K562 (cell line): Measurements from ENCODE around the gene ZNF106. TPM values are rescaled to one million over a fixed set of nuclear protein-coding genes. Genes with fewer than 3 reads are reported as not detected.

ENCODE experiments used
- EHMT2 ChIP-seq: fragments of 450-650 bp; IDR thresholded peaks from 2 replicates; pipeline ENCODE4 v1.6.1; 2018; ENCODE audit warnings: antibody characterized with exemption
- ETV5 ChIP-seq: sonication (generic); formaldehyde crosslinking; IDR thresholded peaks from 2 replicates; pipeline ENCODE4 v1.4.0; 2020; ENCODE audit warnings: low read depth, mild to moderate bottlenecking, missing genetic modification reagents
- NFE2 ChIP-seq: IDR thresholded peaks from 2 replicates; pipeline ENCODE4 v1.6.1; 2014; ENCODE audit warnings: antibody characterized with exemption, low read depth
- NR2F6 ChIP-seq: fragments of 450-650 bp; formaldehyde crosslinking; IDR thresholded peaks from 2 replicates; pipeline ENCODE4 v1.4.0; 2020; ENCODE audit warnings: mild to moderate bottlenecking
- PCBP2 ChIP-seq: fragments of 200-400 bp; formaldehyde crosslinking; IDR thresholded peaks from 2 replicates; pipeline ENCODE4 v1.6.1; 2018; ENCODE audit warnings: low read length, low read depth, mild to moderate bottlenecking, moderate library complexity; ENCODE audit not compliant: poor library complexity, severe bottlenecking
- TEAD4 ChIP-seq, 2 experiments: sonication (generic) in 1 of 2; formaldehyde crosslinking in 1 of 2; IDR thresholded peaks; 2 replicates each; pipeline versions ENCODE4 v1.6.1 to v1.8.0; 2012 to 2022; ENCODE audit warnings: borderline replicate concordance in 1 of 2, inconsistent platforms in 1 of 2, low read length in 1 of 2, mild to moderate bottlenecking in 1 of 2, missing genetic modification reagents in 1 of 2
- U2AF1 ChIP-seq: fragments of 200-400 bp; formaldehyde crosslinking; optimal IDR thresholded peaks from 2 replicates; pipeline ENCODE3; 2017; ENCODE audit warnings: mild to moderate bottlenecking, low read depth, low read length, moderate library complexity
- XRCC5 ChIP-seq: fragments of 200-400 bp; formaldehyde crosslinking; IDR thresholded peaks from 2 replicates; pipeline ENCODE4 v1.6.1; 2017; ENCODE audit warnings: low read depth, mild to moderate bottlenecking, low read length
- ZNF133 ChIP-seq: fragments of 250-450 bp; sonication (Bioruptor Pico); IDR thresholded peaks from 2 replicates; pipeline ENCODE4 v1.4.0; 2020; ENCODE audit warnings: mild to moderate bottlenecking
- ZNF445 ChIP-seq: fragments of 250-450 bp; sonication (Bioruptor Pico); IDR thresholded peaks from 2 replicates; pipeline ENCODE4 v1.4.0; 2020; ENCODE audit warnings: low read depth, mild to moderate bottlenecking, moderate library complexity
- polyA plus RNA-seq, 8 experiments: library from polyadenylated mRNA; depleted of rRNA in 4 of 8; stranded (reverse) in 5 of 8; unstranded in 3 of 8; fragments of >200 nt; fragmentation: Nextera tagmentation in 2 of 8; fragmentation: Illumina TruSeq in 1 of 8; extraction: Ambion mirVana in 2 of 8; extraction: Trizol in 1 of 8; gene quantifications; 2 replicates each; pipeline versions ENCODE4 v1.2.1 to v1.2.3, GENCODE V29; 2011 to 2014; ENCODE audit warnings: inconsistent platforms in 1 of 8, missing spikeins in 1 of 8
- total RNA-seq, 7 experiments: library from RNA; depleted of rRNA in 6 of 7; stranded (reverse); fragments of >200 nt in 6 of 7; fragmentation: Illumina TruSeq in 2 of 7; extraction: Trizol in 2 of 7; gene quantifications; 2 replicates each; pipeline versions ENCODE4 v1.2.1 to v1.2.3, GENCODE V29; 2011 to 2021; ENCODE audit warnings: low replicate concordance in 1 of 7
- TF ChIP-seq, protein P1 (sequence below): fragments of 450-650 bp; conservative IDR thresholded peaks from 2 replicates; pipeline ENCODE4 v1.6.1; 2016; ENCODE audit warnings: missing genetic modification characterization, low read depth, mild to moderate bottlenecking, missing compliant biosample characterization, moderate library complexity
- TF ChIP-seq, protein P2 (sequence below): sonication (generic); formaldehyde crosslinking; IDR thresholded peaks from 2 replicates; pipeline ENCODE4 v1.8.0; 2022; ENCODE audit warnings: missing genetic modification reagents, mild to moderate bottlenecking, borderline replicate concordance
- TF ChIP-seq, protein P3 (sequence below): fragments of 450-650 bp; IDR thresholded peaks from 2 replicates; pipeline ENCODE4 v1.6.1; 2016; ENCODE audit warnings: low read depth, mild to moderate bottlenecking, moderate library complexity
- TF ChIP-seq, protein P4 (sequence below): fragments of 450-650 bp; formaldehyde crosslinking; IDR thresholded peaks from 2 replicates; pipeline ENCODE4 v1.4.0; 2020; ENCODE audit warnings: mild to moderate bottlenecking, moderate library complexity
- TF ChIP-seq, protein P5 (sequence below): fragments of 250-450 bp; sonication (Bioruptor Pico); IDR thresholded peaks from 2 replicates; pipeline ENCODE4 v1.8.0; 2022; ENCODE audit warnings: inconsistent platforms

Gene ZNF106
- total and polyA plus RNA-seq, 9 of the 15 experiments (the other 6 are each of a cell fraction or from before 2014, with no cell fraction given): 14.4 to 55.3 (median 33.7) TPM

DNA sequence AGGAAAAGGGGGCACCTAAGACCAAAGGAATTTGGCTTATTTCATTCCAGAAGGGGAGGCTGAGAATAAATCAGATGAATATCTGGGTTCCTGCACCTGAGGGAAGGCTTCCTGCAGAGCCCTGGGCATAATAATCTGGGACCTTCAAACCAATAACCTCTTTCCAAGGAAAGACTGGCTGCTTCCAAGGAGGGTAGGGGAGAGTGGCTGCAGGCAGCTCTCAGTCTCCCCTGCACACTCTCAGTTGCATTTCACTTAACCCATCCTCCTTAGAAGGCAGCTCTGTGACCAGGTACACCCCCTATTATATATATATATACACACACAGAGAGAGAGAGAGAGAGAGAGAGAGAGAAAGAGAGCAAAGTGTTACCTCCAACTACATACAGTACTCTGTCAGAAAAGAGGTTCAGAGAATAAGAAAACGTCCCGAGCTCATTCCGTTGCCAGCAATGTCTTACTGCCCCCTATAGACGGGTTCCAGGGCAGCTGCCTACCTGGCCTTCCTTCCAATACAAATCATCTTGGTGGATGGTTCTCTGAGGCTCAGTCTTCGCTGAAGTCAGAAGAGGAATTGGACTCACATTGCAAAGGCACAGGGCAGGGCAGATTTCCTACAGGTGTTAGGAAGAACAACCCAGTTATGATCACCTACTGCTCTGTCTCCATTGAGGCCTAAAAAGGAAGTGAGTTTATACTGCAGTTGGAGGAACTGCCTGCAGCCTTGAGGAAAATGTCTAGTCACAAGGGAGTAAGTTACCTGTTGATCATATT is 105.5 kb downstream of the ZNF106 start (continued):
- TF ChIP-seq, protein P1, sequence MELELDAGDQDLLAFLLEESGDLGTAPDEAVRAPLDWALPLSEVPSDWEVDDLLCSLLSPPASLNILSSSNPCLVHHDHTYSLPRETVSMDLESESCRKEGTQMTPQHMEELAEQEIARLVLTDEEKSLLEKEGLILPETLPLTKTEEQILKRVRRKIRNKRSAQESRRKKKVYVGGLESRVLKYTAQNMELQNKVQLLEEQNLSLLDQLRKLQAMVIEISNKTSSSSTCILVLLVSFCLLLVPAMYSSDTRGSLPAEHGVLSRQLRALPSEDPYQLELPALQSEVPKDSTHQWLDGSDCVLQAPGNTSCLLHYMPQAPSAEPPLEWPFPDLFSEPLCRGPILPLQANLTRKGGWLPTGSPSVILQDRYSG: no peak
- 0 out of 2 replicates have a peak, but pooled peaks have one; percentile 9 for TF ChIP-seq EHMT2
- TF ChIP-seq ETV5 (CRISPR knock-in tag): 0 out of 2 replicates have a peak, but pooled peaks have one; percentile 4
- TF ChIP-seq, protein P2, sequence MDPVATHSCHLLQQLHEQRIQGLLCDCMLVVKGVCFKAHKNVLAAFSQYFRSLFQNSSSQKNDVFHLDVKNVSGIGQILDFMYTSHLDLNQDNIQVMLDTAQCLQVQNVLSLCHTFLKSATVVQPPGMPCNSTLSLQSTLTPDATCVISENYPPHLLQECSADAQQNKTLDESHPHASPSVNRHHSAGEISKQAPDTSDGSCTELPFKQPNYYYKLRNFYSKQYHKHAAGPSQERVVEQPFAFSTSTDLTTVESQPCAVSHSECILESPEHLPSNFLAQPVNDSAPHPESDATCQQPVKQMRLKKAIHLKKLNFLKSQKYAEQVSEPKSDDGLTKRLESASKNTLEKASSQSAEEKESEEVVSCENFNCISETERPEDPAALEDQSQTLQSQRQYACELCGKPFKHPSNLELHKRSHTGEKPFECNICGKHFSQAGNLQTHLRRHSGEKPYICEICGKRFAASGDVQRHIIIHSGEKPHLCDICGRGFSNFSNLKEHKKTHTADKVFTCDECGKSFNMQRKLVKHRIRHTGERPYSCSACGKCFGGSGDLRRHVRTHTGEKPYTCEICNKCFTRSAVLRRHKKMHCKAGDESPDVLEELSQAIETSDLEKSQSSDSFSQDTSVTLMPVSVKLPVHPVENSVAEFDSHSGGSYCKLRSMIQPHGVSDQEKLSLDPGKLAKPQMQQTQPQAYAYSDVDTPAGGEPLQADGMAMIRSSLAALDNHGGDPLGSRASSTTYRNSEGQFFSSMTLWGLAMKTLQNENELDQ (CRISPR knock-in tag): 0 out of 2 replicates have a peak, but pooled peaks have one; percentile 62
- peak; percentile 10; the same call in 1 of the 2 replicates for TF ChIP-seq NFE2
- TF ChIP-seq ZNF445 (CRISPR knock-in tag): no peak
- no peak for TF ChIP-seq NR2F6 (CRISPR knock-in tag)
- no peak for TF ChIP-seq PCBP2
- TF ChIP-seq TEAD4 (IDR thresholded peaks at IDR 0.05; ENCODE audit: low read length): no peak
- no peak for TF ChIP-seq TEAD4 (CRISPR knock-in tag; IDR thresholded peaks at IDR 0.05; ENCODE audit: borderline replicate concordance)
- TF ChIP-seq, protein P3, sequence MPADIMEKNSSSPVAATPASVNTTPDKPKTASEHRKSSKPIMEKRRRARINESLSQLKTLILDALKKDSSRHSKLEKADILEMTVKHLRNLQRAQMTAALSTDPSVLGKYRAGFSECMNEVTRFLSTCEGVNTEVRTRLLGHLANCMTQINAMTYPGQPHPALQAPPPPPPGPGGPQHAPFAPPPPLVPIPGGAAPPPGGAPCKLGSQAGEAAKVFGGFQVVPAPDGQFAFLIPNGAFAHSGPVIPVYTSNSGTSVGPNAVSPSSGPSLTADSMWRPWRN: no peak
- TF ChIP-seq, protein P4, sequence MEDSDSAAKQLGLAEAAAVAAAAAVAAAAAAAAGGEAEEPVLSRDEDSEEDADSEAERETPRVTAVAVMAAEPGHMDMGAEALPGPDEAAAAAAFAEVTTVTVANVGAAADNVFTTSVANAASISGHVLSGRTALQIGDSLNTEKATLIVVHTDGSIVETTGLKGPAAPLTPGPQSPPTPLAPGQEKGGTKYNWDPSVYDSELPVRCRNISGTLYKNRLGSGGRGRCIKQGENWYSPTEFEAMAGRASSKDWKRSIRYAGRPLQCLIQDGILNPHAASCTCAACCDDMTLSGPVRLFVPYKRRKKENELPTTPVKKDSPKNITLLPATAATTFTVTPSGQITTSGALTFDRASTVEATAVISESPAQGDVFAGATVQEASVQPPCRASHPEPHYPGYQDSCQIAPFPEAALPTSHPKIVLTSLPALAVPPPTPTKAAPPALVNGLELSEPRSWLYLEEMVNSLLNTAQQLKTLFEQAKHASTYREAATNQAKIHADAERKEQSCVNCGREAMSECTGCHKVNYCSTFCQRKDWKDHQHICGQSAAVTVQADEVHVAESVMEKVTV (CRISPR knock-in tag): peak; percentile 33; the same call in 1 of the 2 replicates
- TF ChIP-seq XRCC5: 0 out of 2 replicates have a peak, but pooled peaks have one; percentile 42
- no peak for TF ChIP-seq U2AF1
- no peak for TF ChIP-seq ZNF133 (CRISPR knock-in tag)
- TF ChIP-seq, protein P5, sequence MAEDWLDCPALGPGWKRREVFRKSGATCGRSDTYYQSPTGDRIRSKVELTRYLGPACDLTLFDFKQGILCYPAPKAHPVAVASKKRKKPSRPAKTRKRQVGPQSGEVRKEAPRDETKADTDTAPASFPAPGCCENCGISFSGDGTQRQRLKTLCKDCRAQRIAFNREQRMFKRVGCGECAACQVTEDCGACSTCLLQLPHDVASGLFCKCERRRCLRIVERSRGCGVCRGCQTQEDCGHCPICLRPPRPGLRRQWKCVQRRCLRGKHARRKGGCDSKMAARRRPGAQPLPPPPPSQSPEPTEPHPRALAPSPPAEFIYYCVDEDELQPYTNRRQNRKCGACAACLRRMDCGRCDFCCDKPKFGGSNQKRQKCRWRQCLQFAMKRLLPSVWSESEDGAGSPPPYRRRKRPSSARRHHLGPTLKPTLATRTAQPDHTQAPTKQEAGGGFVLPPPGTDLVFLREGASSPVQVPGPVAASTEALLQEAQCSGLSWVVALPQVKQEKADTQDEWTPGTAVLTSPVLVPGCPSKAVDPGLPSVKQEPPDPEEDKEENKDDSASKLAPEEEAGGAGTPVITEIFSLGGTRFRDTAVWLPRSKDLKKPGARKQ (CRISPR knock-in tag): no peak
